Measurements from ENCODE around the gene SRRM5.
"Not testable (repeated sequence)": the region's sequence is repeated elsewhere in the genome, so short reads cannot be mapped to it uniquely, and the experiment has no call there.

Gene SRRM5

DNA sequence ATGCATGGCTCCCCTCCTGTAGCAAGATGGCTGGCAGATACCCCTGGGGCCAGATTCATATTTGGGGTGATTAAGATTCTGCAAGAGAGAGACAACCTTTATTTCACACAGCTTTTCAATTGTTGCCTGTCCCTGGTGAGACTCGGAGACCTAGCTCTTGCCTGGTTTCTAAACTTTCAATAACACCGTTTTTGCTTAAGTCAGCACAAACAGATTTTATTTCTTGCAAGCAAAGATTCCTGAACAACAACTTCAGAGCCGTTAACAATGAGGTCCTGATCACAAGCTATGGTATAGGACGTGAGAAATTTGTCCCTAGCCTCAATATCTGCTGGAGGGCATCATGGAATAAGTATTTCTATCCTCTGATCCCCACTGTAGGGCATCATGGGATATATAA is 30.6 kb downstream of the SRRM5 start:
- no peak for TF ChIP-seq ZFX (IDR thresholded peaks at IDR 0.05)
- TF ChIP-seq, protein P1, sequence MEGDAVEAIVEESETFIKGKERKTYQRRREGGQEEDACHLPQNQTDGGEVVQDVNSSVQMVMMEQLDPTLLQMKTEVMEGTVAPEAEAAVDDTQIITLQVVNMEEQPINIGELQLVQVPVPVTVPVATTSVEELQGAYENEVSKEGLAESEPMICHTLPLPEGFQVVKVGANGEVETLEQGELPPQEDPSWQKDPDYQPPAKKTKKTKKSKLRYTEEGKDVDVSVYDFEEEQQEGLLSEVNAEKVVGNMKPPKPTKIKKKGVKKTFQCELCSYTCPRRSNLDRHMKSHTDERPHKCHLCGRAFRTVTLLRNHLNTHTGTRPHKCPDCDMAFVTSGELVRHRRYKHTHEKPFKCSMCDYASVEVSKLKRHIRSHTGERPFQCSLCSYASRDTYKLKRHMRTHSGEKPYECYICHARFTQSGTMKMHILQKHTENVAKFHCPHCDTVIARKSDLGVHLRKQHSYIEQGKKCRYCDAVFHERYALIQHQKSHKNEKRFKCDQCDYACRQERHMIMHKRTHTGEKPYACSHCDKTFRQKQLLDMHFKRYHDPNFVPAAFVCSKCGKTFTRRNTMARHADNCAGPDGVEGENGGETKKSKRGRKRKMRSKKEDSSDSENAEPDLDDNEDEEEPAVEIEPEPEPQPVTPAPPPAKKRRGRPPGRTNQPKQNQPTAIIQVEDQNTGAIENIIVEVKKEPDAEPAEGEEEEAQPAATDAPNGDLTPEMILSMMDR (conservative IDR thresholded peaks at IDR 0.05) = no peak
- no peak overlapping the region for H3K27ac ChIP-seq

DNA sequence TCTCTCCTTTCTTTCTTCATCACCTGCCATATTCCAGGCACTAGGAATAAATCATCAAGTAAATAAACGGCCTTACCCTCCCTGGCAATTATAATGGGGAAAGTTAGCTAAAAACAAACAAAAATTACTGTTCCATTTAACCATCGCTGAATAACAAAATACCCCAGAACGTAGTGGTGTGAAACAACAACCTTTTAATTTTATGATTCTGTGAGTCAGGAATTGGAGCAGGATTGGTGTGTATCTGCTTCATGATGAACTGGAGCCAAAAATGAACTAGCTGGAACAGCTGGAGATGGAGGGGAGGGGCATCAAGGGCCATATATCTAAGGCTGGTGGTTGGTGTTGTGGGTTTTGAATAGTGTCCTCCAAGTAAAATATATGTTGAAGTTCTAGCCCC is 31.4 kb downstream of the SRRM5 start:
- H3K27ac ChIP-seq = no peak overlapping the region

DNA sequence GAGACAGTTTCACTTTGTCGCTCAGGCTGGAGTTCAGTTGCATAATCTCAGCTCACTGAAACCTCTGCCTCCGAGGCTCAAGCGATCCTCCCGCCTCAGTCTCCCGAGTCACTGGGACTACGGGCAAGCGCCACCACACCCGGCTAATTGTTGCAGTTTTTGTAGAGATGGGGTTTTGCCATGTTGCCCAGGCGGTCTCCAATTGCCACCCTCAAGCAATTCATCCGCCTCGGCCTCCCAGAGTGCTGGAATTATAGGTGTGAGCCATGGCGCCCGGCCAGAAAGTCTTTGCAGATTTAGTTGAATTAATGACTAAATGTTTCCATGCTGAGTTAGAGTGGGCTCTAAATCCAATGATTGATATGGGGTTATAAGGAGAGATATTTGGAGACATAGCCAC is 32.3 kb downstream of the SRRM5 start:
- TF ChIP-seq, protein P1 (conservative IDR thresholded peaks at IDR 0.05) = no peak
- no peak for TF ChIP-seq ZFX (IDR thresholded peaks at IDR 0.05)
- H3K27ac ChIP-seq = no peak overlapping the region

More for the DNA sequence above, 31.4 kb downstream of the SRRM5 start:
- TF ChIP-seq, protein P1 (conservative IDR thresholded peaks at IDR 0.05) = no peak
- no peak for TF ChIP-seq ZFX (IDR thresholded peaks at IDR 0.05)

DNA sequence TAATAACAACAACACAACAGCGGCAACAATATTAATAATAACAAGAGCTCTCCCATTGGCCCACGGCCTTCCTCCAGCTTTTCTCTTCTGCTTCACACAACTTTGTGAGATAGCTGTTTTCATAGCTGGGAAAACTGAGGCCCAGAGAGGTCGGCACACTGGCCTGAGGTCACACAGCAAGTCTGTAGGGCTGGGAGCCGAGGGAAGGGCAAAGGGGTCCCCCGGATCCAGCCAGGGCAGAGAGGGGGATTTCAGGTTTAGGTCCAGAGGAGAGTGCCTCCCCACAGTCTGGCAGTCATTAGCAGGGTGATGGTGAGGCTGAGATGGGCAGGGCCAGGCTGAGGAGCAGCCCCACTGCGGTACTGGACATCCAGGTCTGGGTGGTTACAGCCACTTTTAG is 36.7 kb downstream of the SRRM5 start:
- TF ChIP-seq, protein P1 (conservative IDR thresholded peaks at IDR 0.05) = no peak
- TF ChIP-seq ZFX (IDR thresholded peaks at IDR 0.05) = no peak
- no peak overlapping the region for H3K27ac ChIP-seq

DNA sequence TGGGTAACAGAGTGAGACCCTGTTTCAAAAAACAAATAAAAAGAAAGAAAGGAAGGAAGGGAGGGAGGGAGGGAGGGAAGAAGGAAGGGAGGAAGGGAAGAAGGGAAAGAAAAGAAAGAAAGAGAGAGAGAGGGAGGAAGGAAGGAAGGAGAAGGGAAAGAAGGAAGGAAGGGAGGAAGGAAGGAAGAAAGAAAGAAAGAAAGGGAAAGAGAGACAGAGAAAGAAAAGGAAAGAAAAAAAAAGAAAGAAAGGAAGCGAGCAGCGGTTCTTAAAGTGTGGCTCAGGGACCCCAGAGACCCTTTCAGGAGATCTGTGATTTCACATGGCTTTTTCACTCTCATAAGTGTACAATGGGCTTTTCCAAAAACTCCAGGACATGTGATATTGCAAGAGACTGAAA is 37.6 kb downstream of the SRRM5 start:
- TF ChIP-seq, protein P1 (conservative IDR thresholded peaks at IDR 0.05) = no peak
- TF ChIP-seq ZFX (IDR thresholded peaks at IDR 0.05) = no peak
- H3K27ac ChIP-seq = no peak overlapping the region

DNA sequence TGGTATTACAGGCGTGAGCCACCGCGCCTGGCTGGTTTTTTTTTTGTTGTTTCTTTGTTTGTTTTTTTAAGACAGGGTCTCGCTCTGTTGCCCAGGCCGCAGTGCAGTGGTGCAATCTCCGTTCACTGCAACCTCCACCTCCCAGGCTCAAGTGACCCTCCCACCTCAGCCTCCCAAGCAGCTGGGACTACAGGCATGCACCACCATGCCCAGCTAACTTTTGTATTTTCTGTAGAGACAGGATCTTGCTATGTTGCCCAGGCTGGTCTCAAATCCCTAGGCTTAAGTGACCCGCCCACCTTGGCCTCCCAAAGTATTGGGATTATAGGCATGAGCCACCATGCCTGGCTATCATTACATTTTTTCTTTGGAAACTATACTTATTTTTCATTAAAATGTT is 38.4 kb downstream of the SRRM5 start:
- not testable (repeated sequence) for H3K27ac ChIP-seq

DNA sequence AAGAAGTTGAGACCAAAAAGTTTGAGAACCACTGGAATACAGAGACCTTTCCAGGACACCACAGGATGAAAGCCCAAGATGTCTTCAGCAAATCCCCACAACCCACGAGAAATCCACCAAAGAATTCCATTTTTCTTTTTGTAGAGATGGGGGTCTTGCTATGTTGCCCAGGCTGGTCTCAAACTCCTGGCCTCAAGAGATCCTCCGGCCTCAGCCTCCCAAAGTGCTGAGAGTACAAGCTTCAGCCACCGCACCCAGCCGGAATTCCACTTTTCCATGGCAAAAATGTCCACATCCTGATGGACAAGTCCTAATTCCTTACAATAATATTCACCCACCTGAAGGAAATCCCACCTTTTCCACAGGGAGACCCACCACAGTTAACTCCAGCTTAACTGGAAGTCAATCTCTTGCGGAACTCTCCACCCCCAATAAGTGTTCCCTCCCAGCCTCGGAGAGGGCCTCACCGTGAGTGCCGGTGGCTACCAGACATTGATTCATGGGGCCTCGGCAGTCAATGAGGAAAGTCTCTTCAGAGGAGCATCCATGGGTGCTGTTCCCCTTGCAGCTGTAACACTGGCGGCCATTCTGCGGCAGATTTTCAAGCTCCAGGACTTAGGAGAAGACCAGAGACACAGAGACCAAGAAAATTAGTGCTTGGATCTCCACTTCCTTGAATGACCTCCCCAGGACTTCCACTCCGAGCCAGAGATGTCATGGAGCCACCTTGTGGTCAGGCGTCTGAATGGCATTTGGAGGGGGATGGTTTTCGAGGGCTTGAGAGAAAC is 40.1 kb downstream of the SRRM5 start:
- no peak overlapping the region for H3K27ac ChIP-seq
- TF ChIP-seq, protein P1 (conservative IDR thresholded peaks at IDR 0.05) = peak; percentile 70
- TF ChIP-seq ZFX (IDR thresholded peaks at IDR 0.05) = no peak

DNA sequence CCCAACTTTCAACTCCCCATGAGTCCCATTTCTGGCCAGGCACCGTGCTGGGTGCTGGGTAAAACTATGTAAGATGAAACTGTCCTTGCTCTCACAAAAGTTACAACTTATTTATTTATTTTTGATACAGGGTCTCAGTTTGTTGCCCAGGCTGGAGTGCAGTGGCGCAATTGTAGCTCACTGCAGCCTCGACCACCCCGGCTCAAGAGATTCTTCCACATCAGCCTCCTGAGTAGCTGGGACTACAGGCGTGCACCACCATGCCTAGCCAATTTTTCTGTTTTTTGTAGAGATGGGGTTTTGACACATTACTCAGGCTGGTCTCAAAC is 40.6 kb downstream of the SRRM5 start:
- no peak overlapping the region for H3K27ac ChIP-seq
- TF ChIP-seq ZFX (IDR thresholded peaks at IDR 0.05) = no peak
- TF ChIP-seq, protein P1 (conservative IDR thresholded peaks at IDR 0.05) = peak; percentile 42

Data from C4-2B (cell line).